GM18517 (cell line): ENCODE results near the gene PTF1A.

ENCODE experiments used
- ATAC-seq: cut with Tn5 transposase; IDR thresholded peaks from one replicate; pipeline ENCODE4 v1.9.1; 2021; ENCODE audit warnings: mild to moderate bottlenecking, moderate library complexity; ENCODE audit not compliant: unreplicated experiment

PTF1A gene, protein sequence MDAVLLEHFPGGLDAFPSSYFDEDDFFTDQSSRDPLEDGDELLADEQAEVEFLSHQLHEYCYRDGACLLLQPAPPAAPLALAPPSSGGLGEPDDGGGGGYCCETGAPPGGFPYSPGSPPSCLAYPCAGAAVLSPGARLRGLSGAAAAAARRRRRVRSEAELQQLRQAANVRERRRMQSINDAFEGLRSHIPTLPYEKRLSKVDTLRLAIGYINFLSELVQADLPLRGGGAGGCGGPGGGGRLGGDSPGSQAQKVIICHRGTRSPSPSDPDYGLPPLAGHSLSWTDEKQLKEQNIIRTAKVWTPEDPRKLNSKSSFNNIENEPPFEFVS

GRCh38 chr10:23191764-23192711, at the start of gene PTF1A:
PTF1A (plus strand) TSS chr10:23192312; CDS start chr10:23192531, 219 bp downstream.
- no peak for ATAC-seq

DNA sequence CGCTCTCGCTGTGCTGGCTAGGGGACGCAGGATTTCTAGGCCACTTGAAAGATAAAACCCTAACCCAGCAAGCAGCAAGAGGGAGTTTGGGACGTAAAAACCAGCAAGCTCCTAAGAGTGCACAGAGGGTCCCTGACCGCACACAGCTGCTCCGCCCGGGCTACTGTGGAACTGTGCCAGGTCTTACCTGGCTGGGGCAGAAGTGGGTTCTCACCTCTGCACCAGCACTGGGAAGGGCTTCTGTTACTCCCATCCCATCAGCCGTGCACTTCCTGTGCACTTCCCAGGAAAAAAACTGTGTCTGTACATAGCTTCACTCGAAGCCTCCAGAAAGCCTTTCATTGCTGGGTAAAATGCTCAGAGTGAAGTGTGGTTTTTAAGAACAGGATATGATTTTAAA, 45.9 kb upstream of the PTF1A start:
- no peak for ATAC-seq

DNA sequence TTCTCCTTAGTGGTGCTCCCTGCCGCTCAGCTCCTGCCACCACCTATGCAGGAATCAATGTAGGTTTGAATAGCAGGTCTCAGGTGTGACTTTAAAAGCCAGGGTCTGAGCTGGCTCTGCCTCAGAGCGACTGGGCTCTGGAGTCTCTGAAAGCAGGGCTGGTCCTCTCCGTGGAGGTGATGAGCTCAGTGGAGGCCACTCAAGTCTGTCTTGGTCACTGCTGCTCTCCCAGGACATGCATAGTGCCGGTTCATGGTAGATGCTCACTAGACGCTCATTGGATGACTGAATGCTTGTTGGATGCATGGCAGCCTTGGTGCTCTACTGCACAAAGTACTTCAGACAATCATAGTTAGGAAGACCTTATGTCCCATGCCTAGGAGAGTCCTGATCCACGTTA, 45.1 kb upstream of the PTF1A start:
- ATAC-seq, result no peak

DNA sequence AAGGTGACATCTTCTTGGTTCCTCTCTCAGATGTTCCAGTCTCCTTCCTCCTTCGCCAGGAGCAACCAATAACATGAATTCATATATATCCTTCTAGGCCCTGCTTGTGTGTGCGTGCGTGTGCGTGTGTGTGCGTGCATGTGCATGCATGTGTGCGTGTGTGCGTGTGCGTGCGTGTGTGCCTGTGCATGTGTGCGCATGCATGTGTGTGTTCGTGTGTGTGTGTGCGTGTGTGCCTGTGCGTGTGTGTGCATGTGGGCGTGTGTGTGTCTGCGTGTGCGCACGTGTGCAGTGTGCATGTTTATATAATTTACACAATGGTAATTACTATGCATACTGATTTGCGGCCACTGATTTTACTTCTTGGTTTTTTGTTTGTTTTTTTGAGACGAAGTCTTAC, 43.9 kb upstream of the PTF1A start:
- no peak for ATAC-seq

DNA sequence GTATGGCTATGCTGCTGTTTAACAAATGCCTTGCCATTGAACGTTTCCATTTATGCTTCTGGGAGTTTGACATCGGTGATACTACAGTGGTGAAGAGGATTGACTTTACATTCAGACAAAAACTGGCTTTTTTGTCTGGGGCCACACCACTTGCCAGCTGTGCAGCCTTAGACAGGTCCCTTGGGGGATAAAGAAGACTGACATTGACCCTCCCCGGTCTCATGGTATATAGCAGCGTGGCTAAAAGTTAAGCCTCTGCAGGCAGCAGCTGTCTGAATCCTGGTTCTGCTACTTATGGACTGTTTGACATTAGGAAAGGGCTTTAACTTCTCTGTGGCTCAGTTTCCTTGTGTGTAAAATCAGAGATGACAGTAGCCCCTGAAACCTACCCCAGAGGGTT, 42.0 kb upstream of the PTF1A start:
- no peak for ATAC-seq

DNA sequence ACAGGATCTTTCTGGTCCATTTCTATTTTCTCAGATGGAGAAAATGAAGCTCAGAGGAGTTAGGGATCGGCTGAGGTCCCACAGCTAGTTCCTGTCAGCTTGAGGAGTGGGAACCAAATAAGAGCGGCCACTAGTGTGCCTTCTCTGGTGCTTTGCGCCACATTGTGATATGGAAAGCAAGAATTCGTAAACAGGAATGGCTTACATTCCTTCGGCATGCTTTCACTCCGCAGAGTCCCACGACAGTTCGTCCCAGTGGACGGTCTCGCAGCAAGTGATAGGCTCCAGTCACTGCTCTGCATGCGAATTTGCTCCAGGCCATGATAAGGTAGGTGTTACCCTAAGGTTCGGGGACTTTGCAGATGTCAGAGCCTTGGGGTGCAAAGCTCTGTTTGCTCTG, 41.5 kb upstream of the PTF1A start:
- ATAC-seq, result no peak

- no peak for ATAC-seq
These were observed 41.0 kb upstream of the PTF1A start for GRCh38 chr10:23151071-23151470.

DNA sequence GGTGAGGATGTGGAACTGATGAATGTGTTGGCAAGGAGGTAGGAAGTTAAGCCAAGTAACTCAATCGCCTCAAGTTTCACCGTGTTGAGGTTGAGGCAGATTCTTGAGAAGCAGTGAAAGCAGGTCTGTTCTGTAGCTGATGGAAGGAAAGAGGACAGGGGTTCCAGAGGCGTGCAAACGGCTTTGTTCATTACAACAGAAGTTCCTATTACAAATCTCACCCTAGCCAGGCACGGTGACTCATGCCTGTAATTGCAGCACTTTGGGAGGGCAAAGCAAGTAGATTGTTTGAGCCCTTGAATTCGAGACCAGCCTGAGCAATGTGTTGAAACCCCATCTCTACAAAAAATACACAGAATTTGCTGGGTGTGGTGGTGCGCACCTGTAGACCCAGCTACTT, 36.9 kb upstream of the PTF1A start:
- no peak for ATAC-seq

- ATAC-seq, result no peak
These were observed 35.5 kb upstream of the PTF1A start for GRCh38 chr10:23156447-23157150.

DNA sequence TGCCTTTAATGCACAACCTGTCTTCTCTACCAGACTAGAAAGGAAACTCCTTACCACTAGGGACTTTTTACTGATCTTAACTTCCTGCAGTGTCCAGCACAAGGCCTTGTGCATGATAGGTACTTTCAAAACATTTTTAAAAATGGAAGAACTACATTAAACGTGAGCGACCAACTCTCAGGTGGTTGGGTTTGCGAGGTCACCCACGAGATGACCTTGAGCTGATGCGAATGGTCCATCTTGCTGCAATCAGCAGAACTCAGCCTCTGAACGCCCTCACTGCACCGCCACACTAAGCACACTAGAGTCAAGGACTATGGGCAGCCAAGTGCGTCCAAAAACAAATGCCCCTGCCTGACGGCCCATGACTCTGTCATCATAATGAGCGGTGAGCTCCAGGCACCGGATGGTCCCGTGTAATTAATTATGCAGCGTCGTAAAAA, 34.9 kb upstream of the PTF1A start:
- no peak for ATAC-seq

DNA sequence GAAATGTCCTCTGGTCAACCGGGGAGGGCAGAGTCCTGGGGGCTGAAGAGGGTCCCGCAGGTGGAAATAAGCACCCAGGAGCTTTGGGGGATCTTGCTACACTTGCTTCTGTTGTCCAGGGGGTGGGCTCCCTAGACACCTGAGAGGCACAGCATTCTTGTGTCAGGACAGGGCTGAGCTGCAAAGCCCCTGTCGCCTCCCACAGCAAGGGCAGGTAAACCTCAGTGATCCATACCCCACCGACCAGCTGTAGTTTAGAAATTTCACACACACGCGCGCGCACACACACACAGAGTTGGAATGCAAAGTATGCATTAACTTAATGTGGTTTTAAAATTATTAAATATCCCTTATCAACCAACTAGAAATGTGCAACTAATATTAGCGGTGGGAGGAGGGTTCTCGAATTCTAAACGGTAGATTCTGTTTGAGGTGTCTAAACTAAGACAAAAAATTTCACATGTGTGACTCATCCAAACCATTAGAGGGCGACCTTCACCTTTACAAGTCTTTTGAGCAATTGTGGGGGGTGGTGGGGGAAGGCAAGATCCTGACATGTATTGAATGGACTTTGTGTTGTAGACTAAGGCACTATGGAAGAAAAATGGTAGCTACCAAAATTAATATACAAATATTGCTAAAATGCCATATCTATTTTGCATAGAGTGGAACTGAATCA, 34.3 kb upstream of the PTF1A start:
- ATAC-seq, result no peak

DNA sequence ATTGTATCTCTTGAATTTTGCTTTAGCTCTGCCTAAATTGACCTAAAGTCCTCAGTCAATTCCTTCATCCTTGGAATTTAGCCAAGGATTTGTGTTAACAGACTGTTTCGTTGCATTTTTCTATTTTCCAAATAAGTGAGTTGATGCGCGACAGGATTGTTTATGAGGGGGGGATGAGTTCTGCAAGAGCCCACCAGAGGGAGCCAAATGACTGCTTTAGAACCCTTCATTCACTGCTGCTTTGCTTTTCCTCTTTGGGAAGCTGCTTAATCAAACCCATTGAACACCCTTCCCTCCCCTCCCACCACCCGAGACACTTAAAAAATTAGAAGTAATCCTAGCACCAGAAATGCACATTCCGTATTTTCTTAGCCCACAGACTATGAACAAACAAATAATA, 33.7 kb upstream of the PTF1A start:
- no peak for ATAC-seq

GRCh38 chr10:23171232-23171876, 20.8 kb upstream of the PTF1A start:
- no peak for ATAC-seq

DNA sequence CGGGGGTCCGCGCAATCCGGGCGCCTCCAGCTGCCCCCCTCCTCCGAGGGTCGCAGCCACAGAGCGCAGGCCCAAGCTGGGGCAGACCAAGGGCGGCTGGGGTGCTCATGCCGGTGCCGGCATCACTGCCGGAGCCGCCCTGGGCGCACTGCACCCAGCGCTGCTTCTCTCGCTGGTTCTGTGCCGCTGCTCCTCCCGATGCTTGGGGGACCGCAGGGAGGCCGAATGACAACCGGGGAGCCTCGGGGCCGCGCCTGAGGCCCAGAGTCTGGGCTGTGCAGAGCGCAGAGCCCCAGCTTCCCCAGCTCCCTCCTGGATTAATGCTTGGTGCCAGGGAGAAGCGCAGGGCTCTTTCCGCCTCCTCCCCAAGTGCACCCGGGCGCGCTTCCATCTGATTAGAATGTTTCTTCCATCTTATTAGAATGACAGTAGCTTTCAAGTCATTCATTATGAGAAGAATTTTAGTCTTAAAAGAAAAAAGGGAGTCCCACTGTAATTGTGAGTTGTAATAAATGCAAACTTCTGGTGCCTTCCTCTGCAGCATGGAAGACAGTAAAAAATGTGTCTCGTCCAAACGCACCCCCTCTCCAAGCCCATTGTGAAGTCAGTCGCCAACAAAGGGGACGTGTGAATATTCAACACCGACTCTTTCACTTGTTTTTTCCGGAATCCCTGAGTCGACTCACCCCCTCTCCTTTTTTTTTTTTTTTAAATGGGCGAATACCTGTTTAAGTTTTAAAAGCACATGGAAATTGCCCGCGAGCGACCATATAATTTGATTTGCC, 19.5 kb upstream of the PTF1A start:
- no peak for ATAC-seq

DNA sequence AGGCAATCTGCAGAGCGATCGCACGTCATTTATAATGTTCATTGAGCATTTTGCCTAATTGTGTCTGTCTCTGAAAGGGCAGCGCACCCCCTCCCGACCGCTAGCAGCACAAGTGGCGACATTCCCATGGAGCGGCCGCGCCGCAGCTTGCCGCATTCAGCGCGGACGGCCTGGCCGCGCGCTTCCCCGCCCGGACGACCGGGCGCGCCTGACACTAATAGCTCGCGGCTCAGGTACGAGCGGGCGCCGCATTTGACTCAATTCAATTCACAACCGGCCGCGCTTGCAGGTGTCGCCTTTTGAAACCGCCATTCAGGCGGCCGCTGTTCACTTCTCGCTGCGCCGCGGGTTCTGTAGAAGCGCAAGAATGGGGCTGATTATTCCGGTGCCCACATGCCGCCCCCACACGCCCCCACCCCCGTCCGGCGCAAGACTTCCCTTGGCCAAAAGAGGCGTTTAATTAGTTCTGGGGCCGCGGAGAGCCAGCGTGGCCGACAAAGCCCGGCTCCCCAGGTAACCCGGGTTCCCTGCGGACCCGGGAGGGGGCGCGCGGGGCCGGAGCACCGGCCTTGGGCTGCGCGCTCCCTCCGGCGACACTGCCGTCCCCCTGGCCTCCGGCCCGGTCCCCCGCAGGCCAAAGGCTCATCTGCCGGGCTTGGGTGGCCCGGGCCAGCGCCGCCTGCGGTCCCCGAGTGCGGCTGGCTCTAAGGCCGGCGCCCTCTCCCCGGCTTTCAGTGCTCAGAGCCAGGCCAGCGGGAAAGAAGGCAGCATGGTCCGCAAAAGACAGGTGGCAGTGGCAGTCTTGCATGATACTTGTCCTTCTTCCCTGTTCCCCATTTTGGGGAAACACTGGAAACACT, 18.7 kb upstream of the PTF1A start:
- ATAC-seq, result no peak

DNA sequence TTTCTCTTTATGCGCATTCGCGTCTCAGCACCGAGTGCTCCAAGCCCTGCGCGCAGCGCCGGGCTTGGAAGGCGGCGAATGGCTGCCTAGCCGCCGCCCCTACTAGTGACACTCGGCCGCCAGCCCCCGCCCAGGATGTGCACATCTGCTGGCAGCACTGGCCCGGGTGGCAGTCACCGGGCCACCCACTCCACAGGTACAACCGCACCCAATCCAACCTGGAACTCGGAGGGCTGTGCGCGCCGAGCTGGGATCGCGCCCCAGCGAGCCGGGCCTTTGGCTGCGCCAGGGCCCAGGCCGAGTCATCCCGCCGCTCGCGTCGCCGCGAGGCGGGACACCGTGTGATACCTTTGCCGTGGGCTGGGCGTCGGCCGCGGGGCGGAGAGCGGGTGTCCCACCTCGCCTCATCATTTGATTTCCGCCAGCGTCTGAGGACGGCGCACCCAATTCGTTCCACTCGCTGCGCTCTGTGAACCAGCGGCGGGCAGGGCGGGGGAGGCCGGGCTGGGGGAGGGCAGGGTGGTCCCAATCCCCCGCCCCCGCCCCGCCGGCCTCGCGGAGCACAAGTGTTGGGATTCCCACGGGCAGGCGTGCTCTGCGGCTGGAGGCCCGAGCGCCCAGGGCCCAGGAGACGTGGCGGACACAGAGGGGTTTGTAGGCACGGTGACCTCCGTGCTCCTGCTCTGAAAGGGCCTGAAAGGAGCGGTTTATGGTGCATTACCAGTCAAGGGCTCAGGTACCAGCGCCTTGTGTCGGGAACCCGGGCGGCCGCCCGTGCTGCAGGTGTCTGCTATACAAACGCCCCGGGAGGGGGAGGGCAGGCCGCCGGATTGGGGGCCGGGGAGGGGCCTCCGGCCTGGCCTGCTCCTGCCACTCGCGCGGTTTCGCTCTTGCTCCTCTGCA, 17.8 kb upstream of the PTF1A start:
- ATAC-seq, result no peak

DNA sequence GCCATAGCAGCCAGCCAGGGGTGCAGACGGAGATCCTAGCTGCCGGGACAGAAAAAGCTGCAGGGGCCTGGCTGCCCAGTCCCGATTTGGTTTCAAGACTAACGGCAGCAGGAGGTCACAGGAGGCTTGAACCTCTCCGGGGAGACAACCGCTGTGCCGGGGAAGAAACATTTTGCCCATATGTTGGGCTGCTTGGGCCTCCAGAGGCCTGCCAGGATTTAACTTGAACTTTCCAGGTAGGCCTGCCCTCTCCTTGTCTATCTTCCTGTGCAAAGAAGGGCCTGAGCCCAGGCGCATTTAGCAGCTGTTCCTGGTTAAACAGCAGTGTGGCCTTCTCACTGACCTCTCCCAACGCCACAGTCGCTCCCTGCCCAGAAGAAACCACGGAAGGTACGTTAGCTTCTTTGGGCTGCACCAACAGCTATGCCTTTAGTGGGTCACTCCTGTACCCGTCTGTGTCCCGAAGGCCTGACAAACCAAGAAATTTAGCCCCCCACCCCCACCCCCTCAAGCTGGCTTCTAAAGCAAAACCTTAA, 17.1 kb upstream of the PTF1A start:
- no peak for ATAC-seq
